Gastrocnemius medialis (tissue), 4 donors: ENCODE results near the gene ME2.

Source experiments
- CTCF ChIP-seq, 5 experiments: fragments of 450-650 bp in 3 of 5; fragments of 200-600 bp in 2 of 5; sonication (generic) in 2 of 5; IDR thresholded peaks in 4 of 5; conservative IDR thresholded peaks in 1 of 5; 1 replicate in 4 of 5; 2 replicates in 1 of 5; pipeline ENCODE4 v1.5.1; 2016 to 2019; ENCODE audit warnings: antibody characterized with exemption in 5 of 5, mild to moderate bottlenecking in 3 of 5, moderate library complexity in 3 of 5
- POLR2A ChIP-seq, 2 donors: fragments of 450-650 bp; IDR thresholded peaks; one replicate each; pipeline ENCODE4 v1.6.1; 2017; ENCODE audit warnings: antibody characterized with exemption in 2 of 2, mild to moderate bottlenecking in 2 of 2, moderate library complexity in 2 of 2

- TF ChIP-seq POLR2A (IDR thresholded peaks at IDR 0.05) (no peak), CTCF (IDR thresholded peaks at IDR 0.05 in 4 of 5, conservative IDR thresholded peaks at IDR 0.05 in 1 of 5) (no peak)
Observed at GRCh38 chr18:50870138-50870845, 8.6 kb upstream of the ME2 start.
